Stimulated activated CD4-positive, alpha-beta T cell treated with anti-CD3 and anti-CD28 coated beads, Interleukin-15, amount 100 ng/mL, for 24 hours (primary cell): ENCODE data around the gene IQSEC2.
A peak's percentile ranks its signal among the peaks of the same experiment; 100 is the strongest.

ENCODE experiments used
- DNase-seq: peaks from one replicate; pipeline ENCODE4 v3.0.0-alpha.2; 2020

IQSEC2 gene

DNA sequence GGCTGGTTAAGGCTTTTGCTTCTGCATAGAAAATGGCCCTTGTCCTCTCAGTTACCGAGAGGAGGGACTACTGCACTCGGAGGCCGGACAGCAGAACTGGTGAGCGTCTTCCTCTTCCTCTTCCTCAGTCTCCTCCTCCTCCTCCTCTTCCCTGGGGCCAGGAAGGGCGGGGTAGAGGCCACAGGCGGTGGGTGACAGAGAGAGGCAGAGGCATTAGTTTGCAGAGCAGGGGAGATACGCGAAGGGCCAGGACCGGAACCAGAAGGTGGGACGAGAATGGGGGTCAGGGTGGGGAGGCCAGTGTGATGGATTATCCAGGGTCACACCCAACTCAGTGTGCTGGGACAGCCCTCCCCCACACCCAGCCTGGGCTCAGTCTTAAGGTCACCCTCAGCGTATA is 14.5 kb downstream of the IQSEC2 start:
- no peak for DNase-seq

DNA sequence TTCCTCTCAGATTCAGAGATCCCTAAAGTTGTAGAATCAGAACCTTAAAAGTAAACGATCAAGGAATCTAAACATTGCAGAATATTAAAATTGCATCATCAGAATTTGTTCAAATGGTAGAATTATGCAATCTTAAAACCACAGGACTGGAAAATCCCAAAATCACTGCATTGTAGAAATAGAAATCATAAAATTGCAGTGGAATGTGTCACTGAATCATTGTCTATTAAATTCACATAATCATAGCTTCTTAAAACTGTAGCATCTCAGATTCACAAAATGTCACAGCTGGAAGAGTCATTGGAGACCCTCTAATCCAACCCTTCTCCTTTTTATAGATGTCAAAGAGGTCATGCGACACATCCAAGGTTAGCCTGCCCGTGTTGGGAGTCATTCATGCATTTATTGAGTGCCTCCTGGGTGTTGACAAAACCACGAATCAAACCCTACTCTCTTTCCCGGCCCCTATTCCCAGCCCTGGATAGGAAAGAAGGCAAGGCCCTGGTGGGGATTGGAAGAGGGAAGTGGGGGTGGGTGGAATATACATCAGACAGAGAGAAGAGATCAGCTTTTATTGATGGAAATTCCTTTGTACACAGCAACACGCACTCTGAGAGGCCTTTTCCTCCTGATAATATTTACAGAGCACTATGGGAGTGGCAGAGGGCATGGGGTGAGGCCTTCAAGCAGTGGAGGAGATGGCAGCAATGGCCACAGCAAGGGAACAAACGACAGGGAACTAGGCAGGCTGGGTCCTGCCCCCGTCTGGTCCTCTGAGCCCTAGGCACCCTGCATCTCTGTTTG is 15.4 kb downstream of the IQSEC2 start:
- no peak for DNase-seq

DNA sequence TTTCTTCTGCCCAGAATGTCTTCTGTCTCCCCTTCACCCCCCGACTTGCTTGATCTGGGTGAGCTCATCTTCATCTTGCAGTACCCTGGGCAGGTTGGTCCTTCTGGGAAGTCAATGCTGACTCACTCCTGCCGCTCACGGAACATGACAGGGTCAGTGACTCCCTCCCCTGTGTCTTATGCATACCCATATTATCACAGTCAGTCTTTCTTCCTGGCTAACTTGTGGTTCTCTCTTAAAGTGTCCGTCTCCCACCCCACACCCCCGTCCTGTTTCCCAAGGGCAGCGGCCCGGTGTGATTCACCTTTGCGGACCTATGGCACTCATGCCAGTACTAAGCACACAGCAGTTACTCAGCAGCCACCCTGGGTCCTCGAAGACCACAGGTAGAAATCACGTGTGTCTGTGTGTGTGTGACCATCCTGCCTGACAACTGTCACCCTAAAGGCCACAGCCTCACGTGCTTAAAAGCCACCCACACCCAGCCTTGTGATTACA is 17.7 kb downstream of the IQSEC2 start:
- peak; percentile 67 for DNase-seq

DNA sequence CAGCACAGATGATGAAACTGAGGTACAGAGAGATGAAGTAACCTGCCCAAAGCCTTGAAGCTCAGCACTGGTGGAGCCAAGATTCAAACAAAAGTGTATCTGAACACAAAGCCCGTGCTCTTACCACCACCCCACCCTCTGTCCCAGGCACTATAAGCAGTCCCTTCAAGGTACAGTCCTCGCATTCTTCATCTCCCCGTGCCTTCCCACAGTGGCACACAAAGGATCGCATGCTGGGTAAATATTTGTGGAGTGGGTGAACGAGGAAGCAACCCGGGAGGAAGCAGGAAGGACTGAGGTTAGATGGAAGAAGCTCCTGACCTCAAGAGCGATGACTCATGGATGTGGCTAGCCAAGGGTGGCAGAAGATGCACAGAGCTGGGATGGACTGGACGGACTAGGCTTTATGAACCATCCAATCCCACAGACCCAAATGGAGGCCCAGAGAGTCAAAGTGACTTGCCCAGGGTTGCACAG is 18.4 kb downstream of the IQSEC2 start:
- peak; percentile 23 for DNase-seq

DNA sequence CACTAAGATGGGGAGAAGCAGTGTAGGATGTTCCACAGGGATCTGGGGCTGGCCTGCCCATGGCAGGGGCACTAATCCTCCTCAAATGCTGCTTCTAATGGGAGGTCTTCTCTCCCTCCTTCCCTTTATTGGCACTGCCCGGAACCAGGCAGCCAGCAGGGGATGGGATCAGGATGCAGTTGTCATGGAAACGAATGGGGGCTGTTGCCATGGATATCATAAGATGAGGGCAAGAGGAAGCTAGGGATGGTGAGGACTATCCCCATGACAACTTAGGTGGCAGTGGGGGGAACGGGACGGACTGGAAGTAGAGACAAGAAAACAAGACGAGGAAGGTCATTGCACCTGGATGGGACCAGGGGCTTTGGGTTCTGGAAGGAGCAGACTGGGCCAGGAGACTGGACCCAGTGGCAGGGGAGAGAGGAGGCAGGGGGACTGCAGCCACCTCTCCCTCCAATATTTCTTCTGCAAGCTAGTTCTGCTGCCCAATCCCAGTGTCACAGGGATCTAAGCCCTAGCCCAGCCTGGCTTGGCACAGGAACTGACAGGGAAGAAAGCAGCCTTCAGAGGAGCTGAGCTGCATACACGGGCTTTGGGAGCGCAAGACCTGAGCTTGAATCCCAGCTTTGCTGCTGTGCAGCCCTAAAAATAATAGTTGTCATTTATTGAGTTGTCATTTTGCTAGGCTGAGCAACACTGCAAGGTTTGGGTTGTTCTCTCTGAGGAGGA is 19.0 kb downstream of the IQSEC2 start:
- no peak for DNase-seq

DNA sequence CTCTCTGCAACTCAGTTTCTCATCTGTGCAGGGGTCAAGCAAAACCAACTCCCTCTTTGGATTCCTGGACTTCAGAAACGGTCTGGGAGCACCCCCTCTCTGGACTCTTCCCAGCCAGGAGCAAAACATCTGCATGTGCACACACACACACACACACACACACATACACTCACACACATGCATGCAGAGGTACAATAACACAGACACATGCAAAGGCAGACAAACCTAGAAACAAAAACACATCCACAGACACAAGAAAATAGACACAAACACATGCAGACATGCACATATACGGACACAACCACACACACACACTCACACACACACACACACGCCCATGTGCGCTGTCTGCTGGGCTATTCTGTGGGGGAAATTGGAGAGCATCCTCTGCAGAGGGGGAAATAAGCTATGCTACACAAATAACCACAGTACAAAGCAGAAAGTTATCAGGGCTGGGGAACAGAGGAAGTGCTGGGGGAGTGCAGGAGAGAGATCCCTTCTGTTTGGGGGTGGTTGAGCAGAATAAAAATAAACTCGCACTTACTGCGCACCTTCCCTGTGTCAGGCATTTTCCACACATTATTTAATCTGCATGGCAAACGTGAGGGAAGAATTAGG is 19.9 kb downstream of the IQSEC2 start:
- DNase-seq = no peak

DNA sequence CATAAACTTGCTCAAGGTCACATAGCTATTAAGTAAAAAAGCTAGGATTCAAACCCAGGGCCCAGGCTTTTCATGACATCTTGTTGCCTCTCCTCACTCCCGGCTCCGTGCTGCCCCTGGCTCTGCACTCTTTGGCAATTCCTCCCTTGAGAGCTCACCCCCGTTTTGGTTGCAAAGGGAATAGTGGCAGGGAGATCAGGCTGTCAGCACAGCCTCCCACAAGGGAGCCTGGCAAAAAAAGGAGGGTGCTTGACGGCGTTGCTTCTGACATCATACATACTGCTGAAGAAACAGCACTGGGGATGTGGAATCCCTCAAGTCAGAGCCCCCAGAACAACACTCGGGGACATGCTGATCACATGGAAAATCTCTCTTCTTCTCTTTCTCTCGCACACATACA is 20.5 kb downstream of the IQSEC2 start:
- DNase-seq = no peak

DNA sequence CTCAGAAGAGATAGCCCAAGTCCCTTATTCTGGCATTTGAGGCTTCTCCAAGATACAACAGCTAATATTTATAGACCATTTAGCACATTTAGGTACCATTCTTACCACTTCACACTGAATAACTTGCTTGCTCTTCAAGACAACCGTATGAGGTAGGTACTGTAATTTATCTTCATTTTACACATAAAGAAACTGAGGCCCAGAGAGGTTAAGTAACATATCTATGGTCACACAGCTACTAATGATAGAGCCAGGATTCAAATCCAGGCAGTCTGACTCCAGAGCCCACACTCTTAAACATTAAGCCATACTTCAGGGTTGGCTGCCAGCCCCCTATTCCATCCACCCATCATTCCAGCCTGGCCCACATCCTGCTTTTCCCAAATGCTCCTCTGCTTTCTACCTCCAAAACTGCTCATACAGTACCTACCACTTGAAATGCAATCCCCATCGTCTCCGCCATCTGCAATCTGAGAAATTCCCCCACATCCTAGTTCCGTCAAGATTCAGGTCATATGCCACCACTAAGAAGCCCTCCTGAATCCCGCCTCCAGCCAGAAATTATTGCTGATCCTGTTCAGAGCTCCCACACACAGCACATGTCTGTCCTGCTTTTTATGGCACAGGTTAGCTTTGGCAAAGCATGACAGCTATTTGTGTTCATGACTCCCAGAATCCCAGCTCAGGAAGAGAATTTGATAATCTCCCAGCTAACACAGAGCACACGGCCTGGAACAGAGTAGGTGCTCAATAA is 23.5 kb downstream of the IQSEC2 start:
- DNase-seq = no peak

DNA sequence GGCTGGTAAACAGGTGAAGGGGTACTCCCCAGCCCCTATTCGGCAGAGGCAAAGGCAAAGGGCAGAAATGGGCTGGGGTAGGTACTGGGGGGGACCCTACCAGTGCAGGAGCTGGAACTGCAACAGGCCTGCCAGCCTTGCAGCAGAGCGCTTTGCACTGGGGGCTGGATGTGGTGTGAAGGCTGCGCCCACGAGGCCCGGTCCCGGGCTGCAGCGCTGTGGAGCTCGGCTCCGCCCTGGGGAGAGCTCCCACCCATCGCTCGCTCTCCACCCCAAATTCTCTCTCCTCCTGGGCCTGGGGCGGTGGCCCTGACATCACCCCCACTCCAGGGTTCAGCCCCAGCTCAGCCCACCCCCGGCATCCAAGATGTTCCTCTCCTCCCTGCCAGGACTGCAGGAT is 24.2 kb downstream of the IQSEC2 start:
- DNase-seq = no peak

DNA sequence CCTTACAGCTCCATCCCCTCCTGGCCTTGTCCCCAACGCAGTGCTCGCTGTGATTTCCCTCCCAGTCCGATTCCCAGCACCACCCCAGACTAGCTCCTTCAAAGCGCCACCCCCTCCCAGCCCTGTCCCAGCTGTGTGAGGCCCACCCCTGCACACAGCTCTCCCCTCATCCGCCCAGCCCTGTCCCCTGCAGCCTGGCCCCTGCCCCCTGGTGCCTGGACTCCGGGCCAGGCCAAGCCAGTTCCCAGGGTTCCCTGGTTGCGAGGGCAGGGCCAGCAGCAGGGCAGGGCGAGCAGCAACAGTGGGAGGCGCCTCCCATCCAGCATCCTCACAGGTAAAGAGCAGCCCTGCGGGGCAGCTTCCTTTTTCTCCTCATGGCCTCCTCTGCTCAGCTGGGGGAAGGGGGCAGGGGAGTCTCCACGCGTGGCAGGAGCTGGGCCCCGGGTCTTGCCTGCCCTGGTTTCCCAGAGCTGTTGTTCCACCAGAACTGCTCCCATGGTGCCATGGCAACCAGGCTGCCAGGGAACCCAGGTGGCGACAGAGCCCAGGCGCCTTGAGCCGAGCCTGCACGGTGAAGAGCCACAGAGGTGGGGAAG is 24.8 kb downstream of the IQSEC2 start:
- no peak for DNase-seq

DNA sequence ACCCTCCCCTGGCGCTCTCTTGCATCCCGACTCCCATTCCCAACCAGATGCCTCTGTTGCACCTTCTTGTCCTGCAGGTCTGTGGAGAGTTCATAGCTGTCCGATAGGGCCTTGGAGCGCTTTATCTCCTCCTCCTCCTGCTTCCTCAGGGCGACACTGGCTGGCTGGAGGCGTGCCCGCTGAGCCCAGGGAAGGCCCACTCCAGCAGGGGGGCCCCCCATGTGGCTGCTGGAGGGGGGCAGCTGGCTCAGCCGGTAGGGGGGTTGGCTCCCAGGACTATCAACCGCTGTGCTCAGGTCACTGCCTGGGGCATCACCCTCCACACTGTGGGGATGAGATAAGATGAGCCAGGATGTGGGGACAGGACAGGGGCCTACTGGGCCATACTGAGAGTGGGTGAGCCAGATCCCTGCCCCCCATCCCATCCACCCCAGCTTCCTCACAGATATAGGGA is 25.6 kb downstream of the IQSEC2 start:
- DNase-seq = no peak

DNA sequence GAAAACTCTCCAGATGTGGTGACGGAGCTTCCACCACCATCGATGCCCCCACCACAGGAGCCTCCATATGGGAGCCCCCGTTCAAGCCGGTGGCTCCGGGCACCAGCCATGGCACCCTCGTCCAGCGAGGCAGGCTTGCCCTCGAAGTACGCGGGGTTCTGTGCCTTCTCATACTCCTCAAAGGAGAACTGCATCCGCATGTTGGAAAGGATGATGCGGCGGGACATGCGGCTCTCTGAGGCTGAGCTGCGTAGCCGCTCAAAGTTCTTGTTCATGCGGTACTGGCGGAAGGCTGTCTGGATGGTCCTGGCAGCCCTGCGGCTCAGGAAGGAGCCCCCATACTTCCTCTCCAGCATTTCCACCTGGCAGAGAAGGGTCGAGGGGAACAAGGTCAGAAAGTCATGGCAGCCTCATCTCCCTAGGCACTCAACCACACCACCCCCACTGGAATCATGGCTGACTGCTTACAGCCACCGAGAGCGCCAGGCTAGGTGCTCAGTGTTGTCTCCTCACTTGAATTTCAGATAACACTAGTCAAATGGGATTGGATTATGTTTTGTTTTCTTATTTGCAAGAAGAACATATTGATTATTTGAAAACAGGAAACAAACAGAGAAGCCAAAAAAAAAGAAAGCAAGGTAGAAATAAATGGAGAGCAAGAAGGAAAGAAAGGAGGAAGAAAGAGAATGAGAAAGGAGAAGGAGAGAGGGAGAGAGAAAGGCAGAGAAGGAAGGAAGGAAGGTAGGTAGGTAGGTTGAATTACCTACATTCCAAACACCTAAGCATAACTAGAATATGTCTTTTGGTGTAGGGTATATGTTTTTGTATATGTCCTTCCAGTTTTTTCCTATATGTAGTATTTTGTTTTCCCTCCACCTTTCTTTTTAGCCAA is 26.6 kb downstream of the IQSEC2 start:
- DNase-seq = no peak

DNA sequence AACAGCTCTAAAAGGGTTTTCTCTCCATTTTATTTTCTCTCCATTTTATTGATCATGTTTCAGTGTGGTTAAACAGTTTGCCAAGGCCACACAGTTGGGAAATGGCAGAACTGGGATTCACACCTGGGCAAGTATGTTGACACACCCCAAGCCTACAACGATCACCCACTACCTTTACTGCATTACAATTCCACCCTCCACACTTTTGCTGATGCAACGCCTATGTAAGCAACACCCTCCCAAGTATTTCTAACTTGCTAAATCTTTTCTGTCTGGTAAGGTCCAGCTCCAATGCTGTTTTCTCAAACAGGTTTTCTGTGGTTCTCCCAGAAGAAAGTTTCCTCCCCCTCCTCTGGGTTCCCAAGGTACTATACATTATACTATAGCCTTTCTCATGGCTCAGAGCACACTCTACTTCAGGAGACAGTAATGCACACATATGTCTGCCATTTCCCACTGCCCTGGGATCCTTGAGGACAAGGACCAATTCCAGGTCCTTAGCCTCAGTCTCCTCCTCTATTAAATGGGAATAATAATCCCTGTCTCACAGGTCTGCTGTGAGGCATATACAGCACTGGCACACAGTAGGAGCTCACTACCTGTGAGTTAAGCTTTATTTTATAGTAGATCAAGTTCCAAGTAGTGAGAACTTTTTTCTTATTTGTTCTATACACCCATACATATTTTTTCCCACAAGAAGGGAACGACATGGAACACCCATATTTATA is 27.9 kb downstream of the IQSEC2 start:
- DNase-seq = no peak

DNA sequence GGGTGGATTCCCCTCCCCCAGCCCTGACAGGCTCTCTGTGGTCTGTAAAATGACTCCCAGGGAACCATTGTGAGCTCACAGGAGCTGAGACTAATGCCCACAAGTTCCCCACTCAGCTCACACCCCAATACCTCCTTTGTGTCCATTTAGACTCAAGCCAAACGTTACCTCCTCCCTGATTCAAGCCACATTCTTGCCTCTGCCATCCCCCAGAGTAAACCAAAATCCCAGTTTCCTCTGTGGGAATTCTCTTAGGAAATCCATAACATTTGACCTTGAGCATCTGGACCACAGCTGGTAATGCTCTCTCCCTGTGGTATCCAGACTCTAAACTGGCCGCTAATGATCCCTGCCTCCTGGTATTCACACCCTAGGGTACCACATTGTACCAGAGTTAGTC is 30.1 kb downstream of the IQSEC2 start:
- DNase-seq = no peak

DNA sequence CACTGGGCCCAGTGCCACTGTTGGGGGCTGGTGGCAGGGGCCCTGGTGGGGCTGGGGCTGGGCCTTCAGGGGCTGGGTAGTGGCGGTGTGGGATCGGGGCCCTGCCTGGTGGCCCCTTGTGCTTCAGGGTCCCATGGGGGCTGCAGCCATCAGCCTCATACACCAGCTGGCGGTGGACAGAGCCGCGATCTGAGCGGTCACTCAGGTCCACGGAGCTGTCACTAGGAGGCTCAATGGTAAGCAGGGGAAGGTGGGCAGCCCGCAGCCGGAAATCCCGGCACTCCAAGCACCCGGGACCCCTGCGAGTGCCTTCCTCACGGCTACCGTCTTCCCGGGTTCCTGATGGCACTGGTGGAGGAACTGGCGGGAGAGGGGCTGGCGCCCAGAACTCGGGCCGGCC is 30.8 kb downstream of the IQSEC2 start:
- no peak for DNase-seq

DNA sequence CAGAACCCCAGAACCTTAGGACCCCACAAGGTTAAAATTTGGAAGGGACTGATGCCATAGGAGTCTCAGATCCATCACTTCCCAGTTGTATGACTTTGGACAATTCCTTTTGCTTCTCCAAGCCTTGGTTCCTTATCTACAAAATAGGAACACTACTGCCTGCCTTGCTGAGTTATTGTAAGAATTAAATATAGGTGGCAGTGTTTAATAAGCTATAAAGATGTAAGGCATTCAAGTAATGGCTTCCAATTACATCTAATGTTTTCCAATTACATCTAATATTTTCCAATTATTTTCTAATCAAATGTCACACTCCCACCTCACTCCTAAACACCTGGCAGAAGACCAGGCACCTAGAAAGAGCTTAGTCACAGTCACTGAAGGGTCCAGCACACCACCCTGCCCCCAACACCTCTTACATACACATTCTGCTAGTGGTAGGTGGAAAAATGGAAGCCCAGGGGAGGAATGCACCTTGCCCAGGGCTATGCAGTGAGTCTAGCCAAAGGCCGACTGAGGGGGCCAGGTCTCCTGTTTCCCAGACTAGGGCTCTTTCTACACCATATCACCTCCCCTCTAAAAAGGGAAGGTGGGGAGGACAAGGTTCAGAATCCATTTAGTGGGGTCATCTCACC is 31.9 kb downstream of the IQSEC2 start:
- DNase-seq = no peak

DNA sequence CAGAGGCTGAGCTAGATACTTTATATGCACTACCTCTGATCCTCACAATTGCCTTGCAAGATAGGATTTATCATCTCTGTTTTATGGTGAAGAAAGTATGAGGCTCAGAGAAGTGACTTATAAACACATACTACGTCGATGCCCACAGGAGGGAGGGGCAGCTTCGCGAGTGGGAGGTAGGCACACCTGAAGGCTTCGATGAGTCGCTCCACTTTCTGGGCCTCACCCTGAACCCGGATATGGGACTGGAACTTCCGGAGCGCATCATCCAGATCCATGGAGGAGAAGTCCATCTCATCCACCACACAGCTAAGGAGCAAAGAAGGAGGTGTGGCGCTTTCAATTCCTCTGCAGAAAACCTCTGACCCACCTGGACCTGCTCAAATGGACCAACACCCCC is 33.5 kb downstream of the IQSEC2 start:
- DNase-seq = no peak

DNA sequence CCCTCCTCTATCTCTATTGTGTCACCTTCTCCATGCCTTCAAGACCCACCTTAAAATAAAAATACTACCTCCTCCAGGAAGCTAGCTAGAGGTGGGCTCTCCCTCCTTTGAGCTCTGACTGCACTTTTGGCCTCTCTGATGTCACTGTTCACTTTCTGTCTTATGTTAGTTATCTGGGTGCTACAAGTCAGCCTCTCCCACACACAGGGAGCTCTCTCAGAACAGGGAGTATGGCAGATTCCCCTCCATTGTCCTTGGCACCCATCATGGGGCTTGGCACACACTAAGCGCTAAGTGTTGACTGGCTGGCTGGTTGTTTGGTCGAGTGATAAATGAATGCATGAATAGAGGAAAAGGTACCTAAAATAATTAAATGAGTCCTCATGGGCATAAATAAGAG is 35.2 kb downstream of the IQSEC2 start:
- no peak for DNase-seq

DNA sequence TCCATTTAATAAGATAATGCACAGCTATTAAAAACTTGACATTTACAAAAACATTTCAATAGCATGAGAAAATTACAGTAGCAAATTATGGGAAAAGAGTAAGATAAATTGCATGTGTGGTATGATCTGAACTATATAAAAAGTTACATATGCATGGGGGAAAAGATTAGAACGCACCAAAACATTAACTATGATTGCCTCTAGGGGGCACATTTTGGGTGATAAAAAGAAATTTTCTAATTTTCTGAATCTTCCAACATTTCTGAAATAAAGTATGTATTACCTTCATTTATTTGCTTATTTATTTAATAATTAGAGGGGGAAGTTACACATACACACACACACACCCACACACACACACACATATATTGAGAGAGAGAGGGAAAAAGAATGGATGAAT is 36.8 kb downstream of the IQSEC2 start:
- no peak for DNase-seq

DNA sequence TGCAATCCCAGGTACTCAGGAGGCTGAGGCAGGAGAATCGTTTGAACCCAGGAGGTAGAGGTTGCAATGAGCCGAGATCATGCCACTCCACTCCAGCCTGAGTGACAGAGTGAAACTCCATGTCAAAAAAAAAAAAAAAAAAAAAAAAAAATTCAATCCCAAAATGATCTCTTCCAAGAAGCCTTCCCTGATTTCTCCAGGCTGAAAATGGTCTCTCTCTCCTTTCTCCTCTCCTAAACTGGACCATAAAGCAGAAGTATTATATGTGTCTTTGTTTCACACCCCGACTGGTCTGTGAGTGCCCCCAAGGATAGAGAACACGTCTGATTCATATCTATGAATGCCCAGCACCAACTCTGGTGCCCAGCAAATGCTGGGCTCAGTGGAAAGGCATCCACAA is 39.1 kb downstream of the IQSEC2 start:
- no peak for DNase-seq
